ENCODE results near the gene OCA2.

GRCh38 chr15:27763514-27763913, 335.6 kb downstream of the OCA2 start:
- no peak for TF ChIP-seq CTCF (conservative IDR thresholded peaks at IDR 0.05; ENCODE audit: low read length)
- no peak for TF ChIP-seq EZH2phosphoT487 (IDR thresholded peaks at IDR 0.05; ENCODE audit: borderline replicate concordance)

Data from Loucy (cell line).